Activated T-helper 2 cell treated with anti-CD3 and anti-CD28 coated beads, Interferon-gamma antibody, Interleukin-2, Interleukin-4, amounts not matched to agents 10 μg/mL and 5 μg/mL and 100 μg/mL, durations not matched to agents 14 hours and 24 hours and 36 hours (primary cell): ENCODE measurements around the gene TNRC6C. TPM values are rescaled to one million over a fixed set of nuclear protein-coding genes. Genes with fewer than 3 reads are reported as not detected.
"Not testable (repeated sequence)": the region's sequence is repeated elsewhere in the genome, so short reads cannot be mapped to it uniquely, and the experiment has no call there.

Experiments used
- DNase-seq: peaks from one replicate; pipeline ENCODE4 v3.0.0; 2021; ENCODE audit warnings: low spot score
- H3K27ac Mint-ChIP-seq: one replicate; pipeline ENCODE4 v1.8.0; 2021; ENCODE audit warnings: mixed read lengths
- H3K27me3 Mint-ChIP-seq: one replicate; pipeline ENCODE4 v1.8.0; 2021; ENCODE audit warnings: low read depth, mixed read lengths
- H3K36me3 Mint-ChIP-seq: one replicate; pipeline ENCODE4 v1.8.0; 2021; ENCODE audit warnings: low read depth, mixed read lengths
- H3K4me1 Mint-ChIP-seq: one replicate; pipeline ENCODE4 v1.8.0; 2021; ENCODE audit warnings: low read depth, mixed read lengths
- H3K4me3 Mint-ChIP-seq: one replicate; pipeline ENCODE4 v1.8.0; 2021; ENCODE audit warnings: low read depth, mild to moderate bottlenecking, moderate library complexity, mixed read lengths
- H3K9me3 Mint-ChIP-seq: one replicate; pipeline ENCODE4 v1.8.0; 2021; ENCODE audit warnings: mixed read lengths
- intact Hi-C: fragments of 100-400 bp; cut with micrococcal nuclease; formaldehyde crosslinking; loops from one replicate; pipeline ENCODE4 v1.15.1; 2023
- total RNA-seq: library from RNA; stranded (reverse); gene quantifications from 2 replicates; pipeline ENCODE4 v1.2.3, GENCODE V29; 2022

Gene TNRC6C
- total RNA-seq, 1 donor from 2014 or later = 18.4 TPM

DNA sequence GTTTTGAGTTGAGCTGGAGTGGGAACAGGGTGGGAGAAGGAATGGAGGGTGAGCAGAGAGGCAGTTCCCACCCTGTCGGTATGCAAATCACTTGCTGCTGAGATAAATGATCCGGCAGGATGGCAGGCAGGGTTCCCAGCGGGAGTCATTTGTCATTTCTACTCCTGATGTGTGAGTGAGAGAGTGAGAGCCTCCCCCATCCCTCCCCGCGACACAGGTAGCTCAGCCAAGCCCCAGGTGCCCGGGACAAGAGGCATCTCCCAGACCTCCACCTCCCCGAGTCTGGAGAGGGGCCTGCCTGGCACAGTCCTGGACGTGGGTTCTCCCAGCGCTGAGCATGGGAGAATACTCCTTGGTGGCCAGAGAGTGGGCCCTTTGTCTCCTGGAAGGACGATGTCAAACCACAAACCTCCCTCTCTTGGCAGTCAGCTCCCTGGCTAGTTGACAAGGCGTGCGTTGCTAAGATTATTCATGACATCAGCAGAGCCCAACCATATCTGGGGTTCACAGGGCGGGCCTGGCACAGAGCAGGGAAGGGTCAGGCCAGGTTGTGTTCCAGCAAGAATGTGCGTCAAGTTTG, 33.7 kb upstream of the TNRC6C start:
- no peaks in the 10 kb centered on the region for H3K4me1 Mint-ChIP-seq
- H3K27me3 Mint-ChIP-seq = peaks cover 14% of the 10 kb centered on the region
- H3K27ac Mint-ChIP-seq = no peak overlapping the region
- no peaks in the 10 kb centered on the region for H3K9me3 Mint-ChIP-seq
- no peak for DNase-seq
- H3K4me3 Mint-ChIP-seq = no peak overlapping the region
- intact Hi-C loops = no loop called here
- no peaks in the 10 kb centered on the region for H3K36me3 Mint-ChIP-seq

DNA sequence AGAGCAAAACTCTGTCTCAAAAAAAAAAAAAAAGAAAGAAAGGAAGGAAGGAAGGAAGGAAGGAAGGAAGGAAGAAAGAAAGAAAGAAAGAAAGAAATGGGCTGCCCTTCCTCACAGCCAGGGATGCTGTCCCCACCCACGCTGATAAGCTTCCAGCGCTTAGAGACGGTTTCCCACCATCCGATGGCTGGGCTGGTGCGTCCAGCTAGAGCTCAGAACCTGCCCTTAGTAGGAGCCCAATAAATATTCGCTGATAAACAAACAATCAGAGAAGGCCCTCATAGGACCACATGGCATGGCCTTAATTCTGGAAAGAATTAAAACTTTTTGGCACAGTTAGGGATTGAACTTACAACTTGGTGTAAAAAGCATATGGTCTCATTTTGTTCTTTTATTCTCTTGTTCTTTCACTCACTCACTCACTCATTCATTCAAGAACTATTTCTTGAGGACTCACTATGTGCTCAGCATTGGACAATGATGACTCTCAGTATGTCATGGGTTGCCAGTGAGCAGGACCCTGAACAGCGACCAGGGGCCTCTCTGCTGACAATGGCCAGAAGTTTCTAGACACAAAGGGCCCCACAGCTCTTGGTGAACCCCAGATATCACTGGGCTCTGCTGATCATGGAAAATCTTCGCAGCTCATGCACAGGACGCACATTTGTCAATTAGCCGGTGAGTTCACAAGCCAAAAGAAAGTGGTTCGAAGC, 32.5 kb upstream of the TNRC6C start:
- intact Hi-C loops = no loop called here
- Mint-ChIP-seq H3K9me3 (no peaks in the 10 kb centered on the region), H3K27me3 (peaks cover 14% of the 10 kb centered on the region), H3K36me3 (no peaks in the 10 kb centered on the region), H3K4me1 (no peaks in the 10 kb centered on the region), H3K4me3 (no peak overlapping the region), H3K27ac (no peak overlapping the region)
- no peak for DNase-seq

DNA sequence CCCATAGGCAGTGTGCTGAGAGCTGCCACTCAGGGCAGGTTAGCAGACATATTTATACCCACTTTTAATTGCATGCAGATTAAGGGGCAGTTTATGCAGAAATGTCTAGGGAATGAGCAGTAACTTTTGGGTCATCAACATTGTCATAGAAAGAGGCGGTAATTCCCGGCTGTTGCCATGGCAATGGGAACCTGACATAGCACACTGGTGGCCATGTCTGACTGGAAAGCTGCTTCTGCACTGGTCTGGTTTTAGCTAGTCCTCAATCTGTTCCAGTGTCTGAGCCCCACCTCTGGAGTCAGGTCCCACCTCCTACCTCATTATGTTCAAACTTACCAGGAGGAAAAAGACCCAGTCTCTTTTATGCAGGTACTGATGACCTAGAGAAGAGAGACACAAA, 31.5 kb upstream of the TNRC6C start:
- Mint-ChIP-seq H3K9me3 (no peaks in the 10 kb centered on the region), H3K27ac (no peak overlapping the region), H3K36me3 (no peaks in the 10 kb centered on the region), H3K27me3 (peaks cover 14% of the 10 kb centered on the region), H3K4me1 (no peaks in the 10 kb centered on the region), H3K4me3 (no peak overlapping the region)
- intact Hi-C loops = no loop called here
- DNase-seq = no peak

DNA sequence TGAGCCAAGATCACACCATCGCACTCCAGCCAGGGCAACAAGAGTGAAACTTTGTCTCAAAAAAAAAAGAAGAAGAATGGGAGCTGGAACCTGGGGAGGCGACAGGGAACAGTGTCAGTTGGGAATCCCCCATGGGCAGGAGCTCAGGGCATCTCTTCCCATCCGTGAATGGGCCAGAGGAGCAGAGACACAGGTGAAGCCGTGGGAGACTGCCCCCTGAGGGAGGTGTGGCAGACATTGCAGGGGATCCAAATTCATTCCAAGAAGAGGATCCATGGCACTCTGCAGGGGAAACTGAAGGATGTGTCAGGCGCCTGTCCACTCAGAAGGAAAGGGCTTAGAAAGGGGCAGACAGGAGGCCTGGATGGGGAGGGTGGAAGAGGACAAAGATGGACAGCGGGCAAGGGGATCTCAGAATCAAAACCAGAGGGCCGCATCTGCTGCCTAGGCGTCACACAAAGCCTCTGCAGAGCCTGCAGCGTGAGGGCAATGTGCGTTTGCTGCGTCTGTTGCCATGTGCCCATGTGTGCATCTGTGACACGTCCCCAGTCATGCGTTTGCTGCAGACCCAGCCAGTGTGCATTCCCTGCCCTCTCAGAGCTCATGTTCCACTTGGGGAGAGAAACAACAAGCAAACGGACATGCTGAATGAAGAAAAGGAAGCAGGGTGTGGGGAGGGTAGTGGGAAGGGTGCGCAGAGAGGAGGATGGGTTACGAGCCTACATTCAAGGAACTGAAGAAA, 30.6 kb upstream of the TNRC6C start:
- H3K27me3 Mint-ChIP-seq = peaks cover 14% of the 10 kb centered on the region
- no peaks in the 10 kb centered on the region for H3K36me3 Mint-ChIP-seq
- intact Hi-C loops = no loop called here
- no peak for DNase-seq
- H3K27ac Mint-ChIP-seq = no peak overlapping the region
- no peaks in the 10 kb centered on the region for H3K4me1 Mint-ChIP-seq
- H3K9me3 Mint-ChIP-seq = no peaks in the 10 kb centered on the region
- no peak overlapping the region for H3K4me3 Mint-ChIP-seq

DNA sequence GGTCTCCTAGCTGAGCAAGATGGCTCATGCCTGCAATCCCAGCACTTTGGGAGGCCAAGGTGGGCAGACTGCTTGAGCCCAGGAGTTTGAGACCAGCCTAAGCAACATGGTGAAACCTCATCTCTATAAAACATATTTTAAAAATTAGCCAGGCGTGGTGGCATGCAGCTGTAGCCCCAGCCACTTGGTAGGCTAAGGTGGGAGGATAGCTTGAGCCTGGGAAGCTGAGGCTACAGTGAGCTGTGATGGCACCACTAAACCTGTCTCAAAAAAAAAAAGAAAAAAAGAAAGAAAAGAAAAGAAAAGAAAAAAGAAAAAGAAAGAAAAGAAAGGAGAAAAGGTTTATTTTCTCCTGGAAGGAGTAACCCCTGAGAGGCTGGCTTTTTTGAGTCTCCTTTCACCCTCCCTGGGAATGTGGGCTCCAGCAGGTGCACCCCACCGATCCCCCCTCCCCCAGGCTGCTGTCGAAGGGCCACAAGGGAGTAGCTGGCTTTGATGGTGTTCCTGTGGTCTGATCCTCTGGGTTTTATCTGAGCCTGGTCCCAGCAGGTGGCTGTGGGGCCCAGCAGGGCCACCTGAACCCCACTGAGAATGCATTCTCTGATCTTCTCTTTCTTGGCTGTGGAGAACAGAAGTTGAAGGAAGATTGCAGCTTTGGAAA, 29.9 kb upstream of the TNRC6C start:
- Mint-ChIP-seq H3K4me1 (no peaks in the 10 kb centered on the region), H3K9me3 (no peaks in the 10 kb centered on the region), H3K4me3 (no peak overlapping the region), H3K27ac (no peak overlapping the region), H3K36me3 (no peaks in the 10 kb centered on the region), H3K27me3 (peaks cover 17% of the 10 kb centered on the region)
- intact Hi-C loops = no loop called here
- no peak for DNase-seq

DNA sequence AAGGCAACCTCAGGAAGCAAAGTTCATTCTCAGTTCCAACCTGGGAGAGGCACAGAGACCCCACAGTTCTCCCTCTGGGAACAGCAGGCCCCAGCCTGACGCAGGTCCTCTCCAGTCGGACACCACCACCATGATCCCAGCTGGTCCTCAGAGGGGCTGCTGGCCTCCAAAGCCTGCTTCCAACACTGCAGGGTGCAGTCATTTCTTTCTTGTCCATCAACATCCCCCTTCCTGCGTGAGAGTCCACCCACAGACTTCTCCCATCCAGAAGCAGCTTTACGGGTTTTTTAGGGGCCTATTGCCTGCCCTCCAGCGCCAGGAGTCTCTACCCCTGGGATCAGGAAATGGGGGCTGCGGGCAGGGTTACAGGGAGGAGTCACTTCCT, 29.3 kb upstream of the TNRC6C start:
- H3K4me3 Mint-ChIP-seq = no peak overlapping the region
- intact Hi-C loops = no loop called here
- no peaks in the 10 kb centered on the region for H3K9me3 Mint-ChIP-seq
- no peaks in the 10 kb centered on the region for H3K4me1 Mint-ChIP-seq
- peaks cover 17% of the 10 kb centered on the region for H3K27me3 Mint-ChIP-seq
- no peaks in the 10 kb centered on the region for H3K36me3 Mint-ChIP-seq
- no peak overlapping the region for H3K27ac Mint-ChIP-seq
- no peak for DNase-seq

DNA sequence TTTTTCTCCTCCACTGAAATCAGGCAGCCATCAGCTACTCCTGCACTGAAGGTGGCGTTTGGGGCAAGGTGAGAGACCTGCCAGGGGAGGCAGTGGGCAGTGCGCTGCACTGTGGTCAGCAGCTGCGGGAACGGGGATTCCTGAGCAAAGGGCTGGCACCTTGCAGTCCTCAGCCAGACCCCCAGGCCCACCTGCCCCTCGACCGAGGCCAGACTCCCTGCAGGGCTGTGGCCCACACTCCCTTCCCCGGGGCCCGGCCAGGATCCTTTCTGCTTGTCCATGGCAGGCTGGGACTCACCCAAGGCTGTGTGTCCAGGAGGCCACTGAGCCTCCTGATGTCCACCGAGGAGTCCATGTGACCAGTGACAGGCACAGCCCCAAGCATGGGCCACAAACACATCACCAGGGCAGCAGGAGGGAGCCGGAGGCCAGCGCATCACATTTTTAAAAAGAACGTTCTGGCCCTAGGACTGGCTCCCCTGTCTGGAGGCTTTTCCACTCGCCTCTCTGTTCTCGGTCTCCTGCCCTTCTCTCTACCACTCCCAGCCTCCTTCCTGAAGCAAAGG, 28.5 kb upstream of the TNRC6C start:
- H3K27me3 Mint-ChIP-seq = peaks cover 22% of the 10 kb centered on the region
- H3K27ac Mint-ChIP-seq = no peak overlapping the region
- no peaks in the 10 kb centered on the region for H3K4me1 Mint-ChIP-seq
- no peaks in the 10 kb centered on the region for H3K36me3 Mint-ChIP-seq
- H3K9me3 Mint-ChIP-seq = no peaks in the 10 kb centered on the region
- H3K4me3 Mint-ChIP-seq = no peak overlapping the region
- no peak for DNase-seq
- intact Hi-C loops = no loop called here

DNA sequence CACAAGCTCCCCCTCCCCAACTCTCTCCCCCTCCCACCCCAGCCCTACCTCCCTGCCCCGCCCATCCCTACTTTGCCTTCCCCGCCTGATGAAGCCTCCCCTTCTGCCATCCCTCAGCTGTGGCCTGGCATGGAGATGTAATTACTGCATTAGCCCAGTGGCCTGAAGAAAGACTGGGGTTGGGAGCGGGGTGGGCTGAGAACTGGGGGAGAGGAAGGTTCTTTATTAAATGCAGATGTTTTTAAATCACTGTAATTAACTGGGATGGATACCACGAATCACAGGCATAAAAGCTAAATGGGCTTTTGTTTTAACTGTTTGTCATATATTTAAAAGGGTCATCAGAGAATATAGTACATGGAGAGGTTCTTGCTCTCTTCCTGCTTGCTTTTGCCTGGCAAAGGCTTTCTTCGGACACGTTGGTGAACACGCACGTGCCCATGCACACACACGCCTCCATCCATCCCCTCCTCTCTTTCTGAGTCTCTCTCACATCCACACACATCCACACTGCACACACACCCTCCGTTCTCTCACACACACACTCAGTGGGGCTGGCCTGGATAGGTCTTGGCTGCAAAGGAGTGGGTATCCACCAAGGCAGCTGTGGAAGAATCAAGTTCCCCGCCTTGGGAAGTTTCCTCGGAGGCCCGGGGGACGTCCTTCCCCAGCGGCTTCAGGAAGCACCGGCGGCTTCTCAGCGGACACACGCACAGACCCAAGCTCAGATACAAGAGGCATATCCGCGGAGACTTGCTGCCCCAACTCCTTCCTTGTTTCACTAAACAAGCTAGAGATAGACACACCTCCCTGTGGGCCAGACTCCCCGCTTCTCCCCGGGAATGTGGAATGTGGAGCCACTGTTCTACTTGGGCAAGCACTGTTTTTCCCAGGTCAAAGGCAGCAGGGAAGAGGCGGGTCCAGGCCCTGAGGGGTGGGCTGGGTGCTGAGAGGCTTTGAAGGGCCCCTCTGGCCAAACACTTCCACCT, 27.4 kb upstream of the TNRC6C start:
- intact Hi-C loops = no loop called here
- Mint-ChIP-seq H3K9me3 (no peaks in the 10 kb centered on the region), H3K27me3 (peaks cover 32% of the 10 kb centered on the region), H3K4me1 (no peaks in the 10 kb centered on the region), H3K36me3 (no peaks in the 10 kb centered on the region), H3K4me3 (no peak overlapping the region), H3K27ac (no peak overlapping the region)
- DNase-seq = no peak

DNA sequence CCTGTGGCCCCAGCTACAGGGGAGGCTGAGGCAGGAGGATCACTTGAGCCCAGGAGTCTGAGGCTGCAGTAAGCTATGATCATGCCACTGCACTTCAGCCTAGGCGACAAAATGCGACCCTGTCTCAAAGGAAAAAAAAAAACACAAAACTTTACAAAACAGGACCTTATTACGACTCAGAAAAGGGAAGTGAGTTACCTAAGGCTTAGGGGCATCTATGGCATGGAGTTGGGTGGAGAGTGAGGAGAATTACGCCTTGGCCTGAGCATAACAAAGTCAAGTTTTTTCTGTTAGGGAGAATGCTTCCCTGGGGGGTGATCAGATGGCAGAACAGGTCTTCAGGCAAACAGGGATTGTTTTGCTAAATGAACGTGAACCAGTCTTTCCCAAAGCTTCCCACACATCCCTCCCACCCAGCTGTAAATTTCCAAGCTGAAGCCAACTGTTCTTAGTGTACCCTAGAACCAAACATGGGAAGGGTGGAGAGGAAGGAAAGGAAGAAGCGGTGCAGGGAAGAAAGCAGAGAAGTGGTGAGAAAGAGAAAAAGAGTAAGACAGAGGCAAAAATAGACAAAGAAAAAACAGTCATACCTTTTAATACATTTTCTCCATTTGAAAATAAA, 24.6 kb upstream of the TNRC6C start:
- no peaks in the 10 kb centered on the region for H3K36me3 Mint-ChIP-seq
- no peaks in the 10 kb centered on the region for H3K4me1 Mint-ChIP-seq
- H3K27ac Mint-ChIP-seq = no peak overlapping the region
- no peak for DNase-seq
- intact Hi-C loops = no loop called here
- peaks cover 28% of the 10 kb centered on the region for H3K27me3 Mint-ChIP-seq
- no peak overlapping the region for H3K4me3 Mint-ChIP-seq
- no peaks in the 10 kb centered on the region for H3K9me3 Mint-ChIP-seq

DNA sequence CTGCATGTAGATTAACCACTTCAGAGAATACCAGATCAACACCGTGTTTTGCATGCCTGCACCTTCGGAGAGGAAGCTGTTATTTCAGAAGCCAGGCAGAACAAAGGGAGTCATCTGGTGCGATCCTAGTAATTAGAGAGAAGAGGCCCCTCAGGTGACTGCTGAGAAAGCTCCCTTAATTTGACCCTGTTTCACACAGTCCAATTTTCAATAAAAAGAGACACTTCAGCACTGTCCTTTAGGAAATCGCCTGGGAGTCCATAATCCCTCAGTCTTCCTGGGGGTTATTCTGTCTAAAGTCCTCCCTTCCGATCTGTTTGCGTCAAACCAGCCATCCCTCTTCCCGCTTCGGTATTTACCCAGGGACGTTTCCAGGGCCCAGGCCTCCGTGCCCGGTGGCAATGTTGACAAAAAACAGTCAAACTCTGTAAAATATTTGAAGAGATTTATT, 23.4 kb upstream of the TNRC6C start:
- DNase-seq = no peak
- no peaks in the 10 kb centered on the region for H3K4me1 Mint-ChIP-seq
- no peak overlapping the region for H3K4me3 Mint-ChIP-seq
- intact Hi-C loops = no loop called here
- no peak overlapping the region for H3K27ac Mint-ChIP-seq
- no peaks in the 10 kb centered on the region for H3K9me3 Mint-ChIP-seq
- no peaks in the 10 kb centered on the region for H3K36me3 Mint-ChIP-seq
- peaks cover 28% of the 10 kb centered on the region for H3K27me3 Mint-ChIP-seq

DNA sequence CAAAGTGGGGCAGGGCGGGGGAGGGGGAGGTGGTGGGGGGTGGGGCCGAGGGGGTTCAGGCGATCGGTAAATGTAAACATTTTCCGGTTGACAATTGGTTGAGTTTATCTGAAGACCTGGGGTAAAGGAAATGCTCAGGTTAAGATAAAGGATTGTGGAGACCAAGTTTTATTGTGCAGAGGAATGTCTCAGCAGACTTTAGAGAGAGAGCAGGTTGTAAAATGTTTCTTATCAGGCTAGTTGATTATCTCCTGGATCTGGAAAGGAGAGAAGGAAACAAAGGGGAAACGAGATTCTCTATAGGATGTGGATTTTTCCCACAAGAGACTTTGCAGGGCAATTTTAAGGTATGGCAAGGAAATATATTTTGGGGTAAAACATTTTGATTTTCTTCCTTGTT, 22.8 kb upstream of the TNRC6C start:
- intact Hi-C loops, H3K4me3 Mint-ChIP-seq, H3K4me1 Mint-ChIP-seq, DNase-seq, H3K27ac Mint-ChIP-seq, H3K9me3 Mint-ChIP-seq, H3K36me3 Mint-ChIP-seq: not testable (repeated sequence)
- H3K27me3 Mint-ChIP-seq = peaks cover 28% of the 10 kb centered on the region
